GM23338 (cell line): ENCODE measurements around the gene TMEM94. TPM values are rescaled to one million over a fixed set of nuclear protein-coding genes. Genes with fewer than 3 reads are reported as not detected.

Source experiments
- ATAC-seq: fragments of 200-7000 bp; cut with Tn5 transposase; 3 replicates; pipeline ENCODE4 v1.9.1; 2020
- DNase-seq: peaks from one replicate; pipeline ENCODE4 v3.0.0-alpha.2; 2015; ENCODE audit warnings: low spot score
- H2AFZ ChIP-seq: fragments of 200-600 bp; sonication (generic); 2 replicates; pipeline ENCODE4 v1.8.0; 2016; ENCODE audit warnings: antibody characterized with exemption, mild to moderate bottlenecking, moderate library complexity
- H3F3A ChIP-seq: fragments of 200-600 bp; sonication (generic); replicated peaks from 2 replicates; pipeline ENCODE4 v1.8.0; 2017; ENCODE audit warnings: antibody characterized with exemption, mixed run types, low read depth
- H3K27ac ChIP-seq: fragments of 200-600 bp; sonication (generic); 2 replicates; pipeline ENCODE4 v1.6.1; 2016; ENCODE audit warnings: low read depth
- H3K27me3 ChIP-seq: fragments of 200-600 bp; sonication (generic); 2 replicates; pipeline ENCODE4 v1.8.0; 2016; ENCODE audit warnings: mild to moderate bottlenecking, mixed run types, moderate library complexity; ENCODE audit not compliant: insufficient read depth
- H3K36me3 ChIP-seq: fragments of 200-600 bp; sonication (generic); 2 replicates; pipeline ENCODE4 v1.8.0; 2016; ENCODE audit warnings: mild to moderate bottlenecking; ENCODE audit not compliant: insufficient read depth
- H3K4me1 ChIP-seq: fragments of 200-600 bp; sonication (generic); 2 replicates; pipeline ENCODE4 v1.8.0; 2016; ENCODE audit warnings: mild to moderate bottlenecking, moderate library complexity; ENCODE audit not compliant: insufficient read depth
- H3K4me2 ChIP-seq: fragments of 200-600 bp; sonication (generic); 2 replicates; pipeline ENCODE4 v1.7.1; 2017; ENCODE audit warnings: mixed run types
- H3K4me3 ChIP-seq: fragments of 200-600 bp; sonication (generic); 2 replicates; pipeline ENCODE4 v1.6.1; 2016; ENCODE audit warnings: mixed run types
- H3K79me2 ChIP-seq: fragments of 200-600 bp; sonication (generic); replicated peaks from 2 replicates; pipeline ENCODE4 v1.8.0; 2017; ENCODE audit warnings: mild to moderate bottlenecking; ENCODE audit not compliant: insufficient read depth
- H3K9me2 ChIP-seq: fragments of 200-600 bp; sonication (generic); 2 replicates; pipeline ENCODE4 v1.8.0; 2017; ENCODE audit not compliant: insufficient read depth
- H4K20me1 ChIP-seq: fragments of 200-600 bp; sonication (generic); replicated peaks from 2 replicates; pipeline ENCODE4 v1.8.0; 2017; ENCODE audit warnings: mild to moderate bottlenecking; ENCODE audit not compliant: insufficient read depth
- H3K27ac Mint-ChIP-seq: 2 replicates; pipeline ENCODE4 v1.8.0; 2020; ENCODE audit warnings: inconsistent platforms, mild to moderate bottlenecking, moderate library complexity, mixed read lengths
- H3K27me3 Mint-ChIP-seq: 3 replicates; pipeline ENCODE4 v1.8.0; 2022; ENCODE audit warnings: low read depth, mild to moderate bottlenecking, moderate library complexity, mixed read lengths, inconsistent platforms; ENCODE audit not compliant: insufficient read depth, poor library complexity
- H3K36me3 Mint-ChIP-seq: 3 replicates; pipeline ENCODE4 v1.8.0; 2021; ENCODE audit warnings: low read depth, mild to moderate bottlenecking, inconsistent platforms, moderate library complexity, mixed read lengths
- H3K4me1 Mint-ChIP-seq: 3 replicates; pipeline ENCODE4 v1.8.0; 2020; ENCODE audit warnings: mild to moderate bottlenecking, inconsistent platforms, mixed read lengths
- H3K4me3 Mint-ChIP-seq: 3 replicates; pipeline ENCODE4 v1.8.0; 2021; ENCODE audit warnings: moderate library complexity, mild to moderate bottlenecking, inconsistent platforms, mixed read lengths
- H3K9me3 Mint-ChIP-seq: 3 replicates; pipeline ENCODE4 v1.8.0; 2020; ENCODE audit warnings: moderate library complexity, mild to moderate bottlenecking, inconsistent platforms, mixed read lengths
- CREB1 ChIP-seq: fragments of 250-450 bp; sonication (Bioruptor Pico); IDR thresholded peaks from 2 replicates; pipeline ENCODE4 v1.5.0; 2020; ENCODE audit warnings: low read depth, mild to moderate bottlenecking, moderate library complexity
- CTCF ChIP-seq, 2 experiments: fragments of 200-600 bp in 1 of 2; sonication (generic) in 1 of 2; conservative IDR thresholded peaks; 2 replicates each; pipeline versions ENCODE4 v1.5.1 to v1.6.1; 2016 to 2017; ENCODE audit warnings: antibody characterized with exemption in 2 of 2, low read depth in 2 of 2, mild to moderate bottlenecking in 2 of 2, moderate library complexity in 1 of 2
- NANOG ChIP-seq: IDR thresholded peaks from 2 replicates; pipeline ENCODE4 v1.6.1; 2016; ENCODE audit warnings: antibody characterized with exemption, borderline replicate concordance
- ZNF331 ChIP-seq: fragments of 250-450 bp; sonication (Bioruptor Pico); IDR thresholded peaks from 2 replicates; pipeline ENCODE4 v1.5.0; 2020; ENCODE audit warnings: low read depth, mild to moderate bottlenecking, moderate library complexity
- polyA plus RNA-seq: library from polyadenylated mRNA; unstranded; fragments of >200 nt; fragmentation: Nextera tagmentation; extraction: Ambion mirVana; gene quantifications from 2 replicates; pipeline ENCODE4 v1.2.1, GENCODE V29; 2016
- total RNA-seq: library from RNA; depleted of rRNA; stranded (reverse); fragments of >200 nt; shearing (Covaris generic); gene quantifications from 2 replicates; pipeline ENCODE4 v1.2.3, GENCODE V29; 2014
- TF ChIP-seq, protein P1 (sequence below): IDR thresholded peaks from 2 replicates; pipeline ENCODE4 v1.6.1; 2016; ENCODE audit warnings: antibody characterized with exemption
- TF ChIP-seq, protein P2 (sequence below): fragments of 250-450 bp; sonication (Bioruptor Pico); IDR thresholded peaks from 2 replicates; pipeline ENCODE4 v1.5.0; 2020; ENCODE audit warnings: mild to moderate bottlenecking, moderate library complexity

TMEM94 gene
- total and polyA plus RNA-seq, 2 experiments from 2014 or later, result 24.0 to 66.0 TPM

- TF ChIP-seq, protein P1, sequence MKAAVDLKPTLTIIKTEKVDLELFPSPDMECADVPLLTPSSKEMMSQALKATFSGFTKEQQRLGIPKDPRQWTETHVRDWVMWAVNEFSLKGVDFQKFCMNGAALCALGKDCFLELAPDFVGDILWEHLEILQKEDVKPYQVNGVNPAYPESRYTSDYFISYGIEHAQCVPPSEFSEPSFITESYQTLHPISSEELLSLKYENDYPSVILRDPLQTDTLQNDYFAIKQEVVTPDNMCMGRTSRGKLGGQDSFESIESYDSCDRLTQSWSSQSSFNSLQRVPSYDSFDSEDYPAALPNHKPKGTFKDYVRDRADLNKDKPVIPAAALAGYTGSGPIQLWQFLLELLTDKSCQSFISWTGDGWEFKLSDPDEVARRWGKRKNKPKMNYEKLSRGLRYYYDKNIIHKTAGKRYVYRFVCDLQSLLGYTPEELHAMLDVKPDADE, result no peak
- TF ChIP-seq ZNF331 (CRISPR knock-in tag) (no peak), CTCF (conservative IDR thresholded peaks at IDR 0.05; ENCODE audit: low read depth in 2 of 2) (no peak), NANOG (no peak), CREB1 (CRISPR knock-in tag) (no peak)
- TF ChIP-seq, protein P2, sequence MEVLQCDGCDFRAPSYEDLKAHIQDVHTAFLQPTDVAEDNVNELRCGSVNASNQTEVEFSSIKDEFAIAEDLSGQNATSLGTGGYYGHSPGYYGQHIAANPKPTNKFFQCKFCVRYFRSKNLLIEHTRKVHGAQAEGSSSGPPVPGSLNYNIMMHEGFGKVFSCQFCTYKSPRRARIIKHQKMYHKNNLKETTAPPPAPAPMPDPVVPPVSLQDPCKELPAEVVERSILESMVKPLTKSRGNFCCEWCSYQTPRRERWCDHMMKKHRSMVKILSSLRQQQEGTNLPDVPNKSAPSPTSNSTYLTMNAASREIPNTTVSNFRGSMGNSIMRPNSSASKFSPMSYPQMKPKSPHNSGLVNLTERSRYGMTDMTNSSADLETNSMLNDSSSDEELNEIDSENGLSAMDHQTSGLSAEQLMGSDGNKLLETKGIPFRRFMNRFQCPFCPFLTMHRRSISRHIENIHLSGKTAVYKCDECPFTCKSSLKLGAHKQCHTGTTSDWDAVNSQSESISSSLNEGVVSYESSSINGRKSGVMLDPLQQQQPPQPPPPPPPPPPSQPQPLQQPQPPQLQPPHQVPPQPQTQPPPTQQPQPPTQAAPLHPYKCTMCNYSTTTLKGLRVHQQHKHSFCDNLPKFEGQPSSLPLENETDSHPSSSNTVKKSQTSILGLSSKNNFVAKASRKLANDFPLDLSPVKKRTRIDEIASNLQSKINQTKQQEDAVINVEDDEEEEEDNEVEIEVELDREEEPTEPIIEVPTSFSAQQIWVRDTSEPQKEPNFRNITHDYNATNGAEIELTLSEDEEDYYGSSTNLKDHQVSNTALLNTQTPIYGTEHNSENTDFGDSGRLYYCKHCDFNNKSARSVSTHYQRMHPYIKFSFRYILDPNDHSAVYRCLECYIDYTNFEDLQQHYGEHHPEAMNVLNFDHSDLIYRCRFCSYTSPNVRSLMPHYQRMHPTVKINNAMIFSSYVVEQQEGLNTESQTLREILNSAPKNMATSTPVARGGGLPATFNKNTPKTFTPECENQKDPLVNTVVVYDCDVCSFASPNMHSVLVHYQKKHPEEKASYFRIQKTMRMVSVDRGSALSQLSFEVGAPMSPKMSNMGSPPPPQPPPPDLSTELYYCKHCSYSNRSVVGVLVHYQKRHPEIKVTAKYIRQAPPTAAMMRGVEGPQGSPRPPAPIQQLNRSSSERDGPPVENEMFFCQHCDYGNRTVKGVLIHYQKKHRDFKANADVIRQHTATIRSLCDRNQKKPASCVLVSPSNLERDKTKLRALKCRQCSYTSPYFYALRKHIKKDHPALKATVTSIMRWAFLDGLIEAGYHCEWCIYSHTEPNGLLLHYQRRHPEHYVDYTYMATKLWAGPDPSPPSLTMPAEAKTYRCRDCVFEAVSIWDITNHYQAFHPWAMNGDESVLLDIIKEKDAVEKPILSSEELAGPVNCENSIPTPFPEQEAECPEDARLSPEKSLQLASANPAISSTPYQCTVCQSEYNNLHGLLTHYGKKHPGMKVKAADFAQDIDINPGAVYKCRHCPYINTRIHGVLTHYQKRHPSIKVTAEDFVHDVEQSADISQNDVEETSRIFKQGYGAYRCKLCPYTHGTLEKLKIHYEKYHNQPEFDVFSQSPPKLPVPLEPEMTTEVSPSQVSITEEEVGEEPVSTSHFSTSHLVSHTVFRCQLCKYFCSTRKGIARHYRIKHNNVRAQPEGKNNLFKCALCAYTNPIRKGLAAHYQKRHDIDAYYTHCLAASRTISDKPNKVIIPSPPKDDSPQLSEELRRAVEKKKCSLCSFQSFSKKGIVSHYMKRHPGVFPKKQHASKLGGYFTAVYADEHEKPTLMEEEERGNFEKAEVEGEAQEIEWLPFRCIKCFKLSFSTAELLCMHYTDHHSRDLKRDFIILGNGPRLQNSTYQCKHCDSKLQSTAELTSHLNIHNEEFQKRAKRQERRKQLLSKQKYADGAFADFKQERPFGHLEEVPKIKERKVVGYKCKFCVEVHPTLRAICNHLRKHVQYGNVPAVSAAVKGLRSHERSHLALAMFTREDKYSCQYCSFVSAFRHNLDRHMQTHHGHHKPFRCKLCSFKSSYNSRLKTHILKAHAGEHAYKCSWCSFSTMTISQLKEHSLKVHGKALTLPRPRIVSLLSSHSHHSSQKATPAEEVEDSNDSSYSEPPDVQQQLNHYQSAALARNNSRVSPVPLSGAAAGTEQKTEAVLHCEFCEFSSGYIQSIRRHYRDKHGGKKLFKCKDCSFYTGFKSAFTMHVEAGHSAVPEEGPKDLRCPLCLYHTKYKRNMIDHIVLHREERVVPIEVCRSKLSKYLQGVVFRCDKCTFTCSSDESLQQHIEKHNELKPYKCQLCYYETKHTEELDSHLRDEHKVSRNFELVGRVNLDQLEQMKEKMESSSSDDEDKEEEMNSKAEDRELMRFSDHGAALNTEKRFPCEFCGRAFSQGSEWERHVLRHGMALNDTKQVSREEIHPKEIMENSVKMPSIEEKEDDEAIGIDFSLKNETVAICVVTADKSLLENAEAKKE (CRISPR knock-in tag), result no peak
Measured at GRCh38 chr17:75416006-75416405, 40.4 kb upstream of the TMEM94 start.

More at GRCh38 chr17:75416006-75416405, 40.4 kb upstream of the TMEM94 start:
- Histone ChIP-seq H3K4me3 (no peak overlapping the region), H3K36me3 (no peaks in the 10 kb centered on the region), H2AFZ (no peak overlapping the region; the same call in 1 of the 2 replicates), H3K27ac (no peak overlapping the region), H3K9me2 (no peaks in the 10 kb centered on the region), H3F3A (0 out of 2 replicates have a peak, but pooled peaks cover 3% of the 10 kb centered on the region), H3K79me2 (no peaks in the 10 kb centered on the region), H4K20me1 (no peaks in the 10 kb centered on the region), H3K4me1 (no peaks in the 10 kb centered on the region), H3K4me2 (no peak overlapping the region), H3K27me3 (no peaks in the 10 kb centered on the region)
- ATAC-seq (no peak), DNase-seq (no peak)
- Mint-ChIP-seq H3K27ac (no peak overlapping the region), H3K36me3 (no peaks in the 10 kb centered on the region), H3K4me3 (no peak overlapping the region), H3K27me3 (peaks cover 6% of the 10 kb centered on the region), H3K4me1 (peaks cover 7% of the 10 kb centered on the region), H3K9me3 (no peaks in the 10 kb centered on the region)
